Stimulated activated CD4-positive, alpha-beta T cell treated with anti-CD3 and anti-CD28 coated beads, Interleukin-4, amount 100 ng/mL, for 4 hours (primary cell): ENCODE measurements around the gene DEPDC7.

Source experiments
- DNase-seq, 2 experiments: peaks; one replicate each; pipeline ENCODE4 v3.0.0-alpha.2; 2020

The DEPDC7 gene

GRCh38 chr11:33063326-33063881, 47.7 kb downstream of the DEPDC7 start:
- no peak for DNase-seq

GRCh38 chr11:33064033-33064825, 48.6 kb downstream of the DEPDC7 start:
- DNase-seq: no peak

DNA sequence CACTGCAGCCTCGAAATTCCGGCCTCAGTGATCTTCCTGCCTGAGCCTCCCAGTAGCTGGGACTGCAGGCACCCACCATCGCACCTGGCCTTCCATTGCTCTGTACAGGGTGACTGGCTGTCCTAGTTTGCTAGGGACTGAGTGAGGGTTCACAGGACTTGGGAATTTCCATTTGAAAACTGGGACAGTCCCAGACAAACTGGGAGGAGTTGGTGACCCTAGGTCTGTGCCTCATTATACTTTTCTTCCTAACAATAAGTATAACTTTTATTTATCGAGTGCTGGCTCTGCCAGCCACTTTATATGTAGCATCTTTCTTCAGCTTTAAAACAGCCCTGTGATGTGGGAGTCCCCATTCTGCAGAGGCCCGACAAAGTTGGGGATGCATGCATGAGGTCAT, 49.2 kb downstream of the DEPDC7 start:
- DNase-seq: no peak

DNA sequence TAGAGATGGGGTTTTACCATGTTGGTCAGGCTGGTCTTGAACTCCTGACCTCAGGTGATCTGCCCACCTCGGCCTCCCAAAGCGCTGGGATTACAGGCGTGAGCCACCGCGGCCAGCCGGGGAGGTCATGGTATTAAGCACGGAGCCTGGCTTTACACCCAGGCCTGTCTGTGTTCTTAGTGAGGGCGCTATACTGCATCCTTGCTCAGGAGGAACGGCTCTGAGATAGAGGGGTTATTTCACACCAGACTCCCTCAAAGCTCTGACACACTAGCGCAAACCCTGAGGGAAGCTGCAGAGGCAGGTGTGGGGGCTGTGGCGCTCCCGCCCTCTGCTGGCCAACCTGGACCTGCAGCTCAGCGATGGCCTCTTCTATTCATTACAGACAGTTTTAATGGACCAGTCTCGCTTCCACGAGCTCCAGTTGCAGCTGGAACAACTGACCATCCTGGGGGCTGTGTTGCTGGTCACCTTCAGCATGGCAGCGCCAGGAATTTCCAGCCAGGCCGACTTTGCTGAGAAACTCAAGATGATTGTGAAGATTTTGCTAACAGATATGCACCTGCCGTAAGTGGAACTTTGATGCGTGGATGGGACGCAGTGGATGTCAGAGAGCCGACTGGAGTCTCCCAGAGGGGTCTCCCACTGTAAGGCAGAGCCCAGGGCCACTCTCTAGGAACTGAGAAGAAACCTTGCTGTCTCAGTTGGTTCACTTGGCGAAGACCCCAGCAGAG, 49.9 kb downstream of the DEPDC7 start:
- DNase-seq: peak; percentile 66 to 69

GRCh38 chr11:33067294-33067693, 51.6 kb downstream of the DEPDC7 start:
- no peak for DNase-seq

- no peak for DNase-seq
These were observed 53.1 kb downstream of the DEPDC7 start for GRCh38 chr11:33068611-33069340.

DNA sequence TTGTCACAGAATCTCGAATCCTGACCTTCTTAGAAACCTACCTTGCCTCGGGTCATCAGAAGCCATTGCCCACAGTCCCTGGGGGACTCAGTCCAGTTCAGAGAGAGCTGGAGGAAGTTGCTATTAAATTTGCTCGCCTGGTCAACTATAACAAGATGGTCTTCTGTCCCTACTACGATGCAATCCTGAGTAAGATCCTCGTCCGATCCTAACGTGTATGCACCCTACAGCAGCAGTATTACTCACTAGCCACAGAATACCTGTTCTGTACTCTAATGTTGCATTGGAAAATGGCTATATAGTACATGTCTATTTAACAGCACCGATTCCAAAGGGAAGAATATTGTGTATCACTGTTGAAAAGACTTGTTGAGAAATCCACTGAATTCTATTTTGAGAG, 56.8 kb downstream of the DEPDC7 start:
- no peak for DNase-seq
